Activated gamma-delta T cell treated with Interleukin-2 at 50 U/mL for 16 hours (primary cell): Measurements from ENCODE around the gene FARP1.

ENCODE experiments used
- DNase-seq: peaks from one replicate; pipeline ENCODE4 v3.0.0-alpha.2; 2020

Gene FARP1

DNA sequence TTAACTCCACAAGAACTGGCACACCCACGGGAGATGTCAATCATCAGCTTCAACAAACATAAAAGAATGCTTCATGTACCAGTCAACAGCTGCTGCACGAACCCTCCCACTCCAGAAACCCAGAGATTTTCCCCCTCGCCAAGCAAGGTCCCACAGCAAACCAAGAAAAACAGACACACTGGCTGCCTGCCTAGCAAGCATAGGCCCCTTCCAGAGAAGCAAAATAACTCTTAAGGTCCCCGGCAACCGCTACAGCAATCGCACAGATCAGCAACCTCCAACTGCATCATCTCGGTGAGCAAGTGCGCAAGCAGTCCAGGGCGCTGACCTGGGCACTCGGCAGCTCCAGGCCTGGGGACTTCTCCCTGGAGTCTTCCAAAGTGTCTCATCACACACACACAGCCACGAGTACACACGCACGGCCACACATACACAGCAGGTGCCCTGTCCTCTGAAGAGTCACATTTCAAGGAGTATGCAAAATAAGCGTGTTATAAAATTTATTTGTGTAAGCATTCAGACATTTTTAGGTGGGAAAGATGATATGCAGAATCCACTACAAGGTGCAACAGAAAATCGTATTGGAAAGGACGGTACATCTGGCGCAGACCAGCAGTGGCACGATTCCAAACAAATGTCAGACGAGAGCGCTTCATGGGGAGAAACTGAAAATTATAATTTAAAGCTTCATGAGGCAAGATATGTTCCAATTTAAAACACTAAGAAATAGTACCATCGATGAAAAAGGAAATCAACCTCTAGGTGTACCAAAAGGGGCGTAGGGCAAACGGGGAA is 309.0 kb downstream of the FARP1 start:
- DNase-seq: no peak

DNA sequence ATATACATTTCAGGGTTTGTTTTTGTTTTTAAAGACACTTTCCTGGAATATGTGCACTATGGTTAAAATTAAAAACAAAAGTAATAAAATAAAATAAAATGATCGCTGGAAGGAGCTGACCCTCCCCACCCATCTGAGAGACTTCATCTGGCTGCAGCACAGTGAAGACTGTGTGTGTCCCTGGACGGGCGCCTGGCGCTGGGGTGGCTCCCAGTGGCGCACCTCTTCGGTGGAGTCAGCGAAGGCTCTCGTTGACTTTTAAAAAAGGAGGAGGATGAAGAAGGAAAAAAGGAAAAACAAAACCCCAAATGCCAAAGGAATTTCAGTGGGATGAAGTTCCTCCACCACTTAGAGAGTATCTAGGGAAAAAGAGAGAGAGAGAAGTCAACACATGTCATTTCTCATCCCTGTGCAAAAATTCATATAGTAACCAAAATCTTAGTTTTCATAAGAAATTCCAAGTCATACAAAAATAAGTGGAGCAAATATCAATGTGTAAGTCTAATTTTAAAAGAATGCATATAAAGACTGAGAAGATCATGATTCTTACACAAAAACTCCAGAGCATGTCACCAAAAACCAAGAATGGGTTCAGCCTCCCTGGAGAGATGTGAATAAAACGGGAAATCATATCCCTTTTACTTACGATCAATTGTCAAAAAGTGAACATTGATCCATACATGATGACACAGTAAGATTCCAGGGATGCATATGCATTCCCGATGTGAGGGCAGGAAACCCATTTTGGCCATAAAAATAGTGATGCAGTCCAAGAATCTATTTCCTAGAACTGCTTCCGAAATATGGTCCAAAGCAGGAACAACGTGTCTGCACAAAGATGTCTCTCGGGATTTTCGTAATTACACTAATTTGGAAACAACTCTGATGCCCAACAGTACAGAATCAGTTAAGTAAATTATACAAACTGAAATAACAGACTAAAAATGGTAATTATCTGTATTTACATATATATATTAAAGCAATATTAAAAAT is 310.3 kb downstream of the FARP1 start:
- DNase-seq: no peak

DNA sequence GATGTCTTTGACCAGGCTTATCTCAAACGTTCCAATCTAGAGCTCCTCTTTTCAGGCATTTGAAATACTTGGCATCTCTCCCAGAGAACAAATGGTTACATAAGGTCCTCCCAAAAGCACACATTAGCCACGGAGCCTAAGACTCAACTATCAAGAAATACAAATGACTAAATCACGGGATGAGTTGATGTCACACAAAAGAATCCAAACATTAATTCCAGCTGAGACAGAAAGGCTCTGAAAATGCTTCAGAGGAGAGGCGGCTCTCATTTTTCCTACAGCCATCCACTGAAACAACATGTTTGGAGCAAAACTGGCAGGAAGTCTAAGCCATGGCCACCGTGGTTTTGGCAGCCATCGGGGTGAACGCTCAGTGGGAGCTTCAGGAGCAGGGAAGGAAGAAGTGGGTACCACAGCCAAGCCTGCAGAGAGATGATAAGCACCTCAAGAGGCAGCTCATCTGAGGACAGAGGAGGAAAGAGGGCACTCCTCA is 311.5 kb downstream of the FARP1 start:
- DNase-seq: no peak

DNA sequence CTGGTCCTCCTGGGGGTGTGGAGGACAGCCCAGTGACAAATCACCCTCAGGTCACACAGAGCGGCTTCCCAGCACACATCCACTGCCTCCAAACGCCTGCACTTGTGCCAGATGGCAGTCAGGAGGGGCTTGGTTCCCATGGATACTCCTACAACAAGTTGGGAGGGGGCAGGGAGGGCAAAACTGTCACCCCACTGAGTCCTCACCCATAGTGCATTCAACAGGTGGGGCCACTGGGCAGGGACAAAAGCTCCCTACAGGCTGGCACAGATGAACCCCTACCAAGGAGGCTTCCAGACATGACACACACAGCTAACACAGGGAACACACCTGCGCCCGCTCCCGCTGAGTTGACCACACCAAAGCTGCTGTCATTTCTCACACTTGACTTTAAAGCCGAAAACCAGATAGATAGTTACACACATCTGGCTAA is 313.5 kb downstream of the FARP1 start:
- DNase-seq: no peak

DNA sequence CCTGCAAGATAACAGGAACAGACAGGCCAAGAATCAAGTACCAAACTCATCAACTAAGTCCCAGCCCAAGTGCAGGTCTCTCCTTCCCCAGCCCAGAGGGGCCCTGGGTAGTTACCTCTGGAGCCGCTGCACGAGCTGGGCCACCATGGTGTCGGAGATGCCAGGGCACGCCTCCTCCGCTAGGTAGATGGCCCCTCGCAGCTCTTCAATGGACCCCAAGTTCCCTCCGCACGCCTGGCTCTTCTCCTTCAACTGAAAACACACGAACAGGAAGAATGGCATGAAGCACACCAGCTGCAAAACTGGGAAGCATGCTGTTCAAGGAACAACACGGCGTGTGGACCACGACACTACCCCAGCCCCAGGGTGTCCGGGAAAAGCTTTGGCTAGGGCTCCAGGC is 314.2 kb downstream of the FARP1 start:
- DNase-seq: no peak

DNA sequence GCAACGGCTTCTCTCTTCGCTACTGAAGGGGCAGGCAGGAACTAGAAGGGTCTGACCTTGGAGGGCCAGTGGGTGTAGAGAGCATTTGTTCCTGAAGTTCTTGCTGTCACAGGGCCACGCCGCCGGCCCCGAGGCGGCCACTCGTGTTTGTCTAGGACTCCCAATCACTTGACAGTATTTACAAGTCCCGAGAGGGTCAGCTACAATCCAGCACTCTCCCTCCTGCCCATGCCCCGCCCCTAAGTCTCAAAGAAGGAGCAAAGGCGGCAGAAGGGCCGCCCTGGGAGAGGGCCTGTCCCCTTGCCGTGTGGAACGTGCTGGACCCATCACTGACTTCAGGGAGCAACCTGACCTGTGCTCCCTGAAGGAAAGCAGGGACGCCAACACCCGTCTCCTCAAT is 315.5 kb downstream of the FARP1 start:
- no peak for DNase-seq

DNA sequence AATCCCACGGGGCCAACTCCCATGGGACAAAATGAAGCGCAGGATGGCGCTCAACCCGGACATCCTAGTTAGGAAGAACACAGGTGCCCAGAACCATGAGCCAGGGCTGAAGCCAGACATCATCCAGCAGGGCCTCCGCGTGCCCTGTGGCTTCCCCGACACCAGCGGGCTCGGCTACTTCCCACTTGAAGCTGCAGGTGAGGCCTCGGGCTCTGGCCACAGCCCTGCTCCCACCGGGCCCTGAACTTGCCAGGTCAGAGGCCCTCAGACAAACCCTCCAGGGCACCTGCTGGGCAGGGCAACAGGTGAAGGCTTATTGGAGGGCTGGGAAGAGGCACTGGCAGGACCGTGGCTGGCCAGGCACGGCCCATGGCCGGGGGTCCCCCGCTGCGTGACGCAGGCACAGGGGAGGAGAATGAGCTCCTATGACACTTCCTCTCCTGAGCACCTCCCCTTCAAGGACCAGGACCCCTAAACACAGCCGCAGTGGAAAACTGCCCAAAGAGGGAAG is 316.3 kb downstream of the FARP1 start:
- no peak for DNase-seq

DNA sequence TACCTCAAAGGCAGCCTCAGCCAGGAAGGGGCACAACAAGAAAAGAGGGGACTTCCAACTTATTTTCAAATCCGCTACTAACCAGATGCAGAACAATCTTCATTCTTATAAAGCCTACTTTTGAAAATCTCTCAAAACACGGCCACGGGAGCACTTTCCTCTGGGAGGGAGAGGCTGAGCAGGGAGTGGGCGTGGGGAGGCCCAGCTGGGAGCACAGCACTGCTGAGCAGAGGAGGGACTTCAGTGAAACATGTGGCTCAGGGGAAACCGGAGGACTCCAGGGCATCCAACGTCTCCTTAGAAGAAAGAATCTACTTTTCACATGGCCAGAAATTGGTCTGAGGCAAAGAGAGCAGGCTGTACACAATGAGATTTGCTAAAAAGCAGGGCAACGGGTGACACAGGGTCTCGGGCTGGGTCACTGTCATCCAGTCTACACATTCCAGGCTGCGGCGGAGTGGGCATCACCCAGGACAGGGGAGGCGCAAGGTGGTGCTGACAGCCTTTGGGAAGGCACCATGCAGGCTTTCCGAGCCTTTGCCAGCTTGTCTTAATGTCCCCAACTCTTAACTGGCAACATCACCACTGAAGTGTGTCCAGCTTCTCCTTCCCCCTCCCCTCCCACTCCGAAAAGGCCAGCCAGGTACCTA is 317.0 kb downstream of the FARP1 start:
- no peak for DNase-seq

DNA sequence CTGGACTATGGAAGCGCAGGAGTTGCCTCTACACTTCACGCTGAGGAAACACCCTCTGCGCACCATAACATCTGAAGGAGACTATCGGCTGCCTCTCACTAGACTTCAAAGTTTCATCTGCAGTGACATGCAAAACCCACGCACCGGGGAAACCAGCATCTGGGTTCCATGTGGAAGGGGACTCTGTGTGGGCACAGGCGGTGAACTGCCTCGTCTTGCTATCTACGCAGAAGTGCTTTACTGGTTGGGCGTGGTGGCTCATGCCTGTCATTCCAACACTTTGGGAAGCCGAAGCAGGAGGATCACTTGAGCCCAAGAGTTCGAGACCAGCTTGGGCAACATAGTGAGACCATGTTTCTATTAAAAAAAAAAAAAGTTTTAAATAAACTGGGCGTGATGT is 317.6 kb downstream of the FARP1 start:
- DNase-seq: no peak

DNA sequence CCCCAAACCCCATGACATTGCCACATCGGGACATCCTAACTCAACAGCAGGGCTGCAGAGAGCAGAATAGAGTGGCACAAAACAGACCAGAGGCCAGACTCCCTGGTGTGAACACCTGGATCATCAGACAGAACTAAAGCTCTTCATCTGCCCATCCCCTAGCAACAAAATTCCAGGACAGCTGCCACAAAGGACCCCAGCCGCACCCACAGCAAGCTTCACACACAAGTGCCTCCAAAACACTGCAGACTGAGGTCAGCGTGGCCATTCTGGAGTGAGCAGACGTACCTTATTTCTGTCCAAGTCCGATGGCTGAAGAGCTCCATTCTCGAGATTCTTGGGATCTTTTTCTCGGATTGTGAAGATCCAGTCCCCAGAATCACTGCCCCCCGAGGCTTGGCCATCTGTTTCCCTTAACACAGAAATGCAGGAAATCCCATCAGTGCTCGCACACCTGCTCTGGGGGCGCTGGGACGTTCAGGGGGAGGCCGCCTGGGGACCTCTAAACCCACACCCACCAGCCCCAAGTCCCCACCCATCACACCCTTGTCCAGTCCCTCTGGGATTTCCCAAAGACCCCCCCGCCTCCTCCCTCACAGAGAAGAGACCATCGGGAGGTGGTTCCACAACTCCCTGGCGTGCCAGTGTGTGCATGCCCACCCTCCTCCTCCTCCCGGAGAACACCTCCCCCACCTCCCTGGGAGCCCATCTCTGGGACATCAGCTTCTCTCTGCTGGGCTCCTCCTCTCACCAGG is 318.8 kb downstream of the FARP1 start:
- DNase-seq: no peak

DNA sequence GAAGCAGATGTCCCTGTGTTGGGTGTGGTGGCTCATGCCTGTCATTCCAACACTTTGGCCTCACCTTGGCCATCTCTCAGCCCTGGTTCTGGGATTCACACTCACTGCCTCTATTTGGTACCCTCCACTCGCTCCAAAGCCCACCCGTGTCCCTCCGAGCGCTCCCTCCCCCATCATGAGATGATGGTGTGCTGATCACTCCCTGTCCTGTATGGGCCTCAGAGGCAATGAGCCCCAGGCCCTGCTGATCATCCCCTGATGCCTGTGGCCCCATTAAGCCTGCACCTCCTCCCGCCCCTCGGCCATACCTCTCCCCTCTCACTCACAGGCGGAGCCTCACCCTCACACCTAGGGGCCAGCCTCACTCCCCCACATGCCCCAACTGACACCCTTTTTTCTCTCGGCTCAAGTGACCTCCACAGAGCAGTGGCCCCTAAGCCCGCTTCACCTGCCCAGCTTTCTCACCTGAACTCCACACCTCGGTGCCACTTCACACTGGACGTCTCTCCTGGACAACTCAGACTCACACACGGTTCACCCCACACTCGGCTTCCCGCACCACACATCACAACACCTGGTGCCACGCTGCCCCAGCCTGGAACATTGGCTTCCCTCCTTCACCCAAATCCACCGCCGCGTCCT is 319.5 kb downstream of the FARP1 start:
- no peak for DNase-seq

DNA sequence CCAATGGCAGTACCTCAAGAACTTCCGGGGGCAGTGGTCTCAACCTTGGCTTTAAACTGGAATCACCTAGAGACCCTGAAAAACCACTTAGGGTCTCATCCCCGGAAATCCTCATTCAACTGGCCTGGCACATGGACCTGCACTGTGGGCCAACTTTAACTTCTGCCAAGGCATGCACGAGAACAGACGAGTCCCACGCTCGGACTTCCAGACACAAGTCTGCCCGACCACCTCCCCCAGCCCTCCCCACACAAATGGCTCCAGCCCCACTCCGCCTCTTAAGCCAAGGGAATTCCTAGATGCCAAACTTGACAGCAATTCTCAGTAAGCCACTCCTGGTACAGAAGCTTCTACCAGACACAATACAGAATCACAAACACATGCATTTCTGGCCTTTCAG is 320.1 kb downstream of the FARP1 start:
- DNase-seq: no peak

DNA sequence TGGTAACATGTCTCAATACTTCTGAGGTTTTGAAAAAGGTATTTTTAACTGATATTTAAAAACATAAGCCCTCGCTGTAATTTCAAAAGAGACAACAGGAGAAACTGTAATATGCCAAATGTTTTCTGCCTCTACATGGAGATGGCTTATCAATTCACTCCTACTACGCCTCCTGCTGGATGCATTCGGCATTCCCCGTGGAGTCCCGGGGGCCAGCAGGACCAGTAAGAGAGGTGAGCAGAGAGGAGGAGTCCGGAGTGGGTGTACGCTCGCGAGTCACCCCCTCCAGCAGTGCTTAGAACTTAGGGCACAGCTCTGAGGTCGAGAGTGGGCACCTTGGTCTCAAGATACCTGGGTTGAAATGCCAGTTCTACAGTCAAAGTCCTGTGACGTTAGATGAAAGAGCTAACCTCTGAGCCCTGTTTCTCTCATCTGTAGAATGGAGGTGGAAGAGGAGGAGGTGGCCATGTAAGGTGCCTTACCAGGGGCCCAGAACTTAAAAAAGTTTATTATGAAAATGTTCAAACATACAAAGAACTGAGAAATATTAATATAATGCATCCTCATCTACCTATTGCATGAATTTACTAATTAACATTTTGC is 323.8 kb downstream of the FARP1 start:
- DNase-seq: no peak

DNA sequence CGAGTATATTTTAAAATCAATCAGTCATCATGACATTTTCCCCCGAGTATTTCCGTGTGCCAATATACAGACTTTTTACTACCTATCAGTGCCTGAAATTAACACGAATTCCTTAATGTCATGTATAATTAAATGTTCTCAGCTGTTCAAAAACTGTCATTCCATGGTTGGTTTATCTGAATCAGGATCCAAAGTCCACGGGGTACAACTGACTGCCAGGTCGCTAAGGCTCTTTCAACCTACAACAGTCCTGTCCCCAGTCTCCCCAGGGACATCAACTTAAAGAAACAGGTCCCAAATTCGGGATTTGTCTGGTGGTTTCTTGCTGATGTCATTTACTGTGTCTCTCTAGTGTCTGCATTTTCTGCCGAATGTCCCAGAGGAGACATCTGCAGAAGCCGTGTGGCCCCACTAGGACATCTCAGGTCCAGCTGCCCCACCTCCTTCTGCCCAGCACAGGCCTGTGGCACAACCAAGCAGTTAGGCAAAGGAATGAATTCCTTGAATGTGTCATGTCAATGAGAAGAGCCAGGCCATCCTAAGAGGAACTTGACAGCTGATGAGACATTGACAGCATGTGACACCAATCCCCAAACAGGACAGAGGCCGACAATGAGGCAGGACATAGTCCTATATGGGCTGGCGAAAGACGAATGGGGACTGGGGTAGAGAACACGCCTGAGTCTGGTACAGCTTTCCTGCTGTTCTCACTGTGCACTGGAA is 324.5 kb downstream of the FARP1 start:
- DNase-seq: no peak

DNA sequence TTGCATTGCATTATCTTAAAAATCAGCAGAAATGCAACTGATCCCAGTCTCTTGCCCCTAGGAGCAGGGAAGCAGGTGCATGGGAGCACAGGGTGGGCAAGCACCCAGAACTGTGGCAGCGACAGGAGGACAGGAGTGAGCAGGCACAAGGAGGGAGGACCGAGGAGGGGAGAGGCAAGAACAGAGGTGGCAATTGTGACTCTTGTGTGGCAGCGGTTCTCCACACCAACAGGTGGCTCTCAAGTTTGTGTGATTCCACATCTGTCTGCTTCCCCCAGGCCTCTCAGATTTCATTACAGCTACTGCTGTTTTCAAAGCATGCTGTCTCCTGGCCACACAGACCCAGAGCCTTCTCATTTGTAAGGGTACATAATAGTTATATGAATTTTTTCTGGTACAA is 325.5 kb downstream of the FARP1 start:
- DNase-seq: no peak

DNA sequence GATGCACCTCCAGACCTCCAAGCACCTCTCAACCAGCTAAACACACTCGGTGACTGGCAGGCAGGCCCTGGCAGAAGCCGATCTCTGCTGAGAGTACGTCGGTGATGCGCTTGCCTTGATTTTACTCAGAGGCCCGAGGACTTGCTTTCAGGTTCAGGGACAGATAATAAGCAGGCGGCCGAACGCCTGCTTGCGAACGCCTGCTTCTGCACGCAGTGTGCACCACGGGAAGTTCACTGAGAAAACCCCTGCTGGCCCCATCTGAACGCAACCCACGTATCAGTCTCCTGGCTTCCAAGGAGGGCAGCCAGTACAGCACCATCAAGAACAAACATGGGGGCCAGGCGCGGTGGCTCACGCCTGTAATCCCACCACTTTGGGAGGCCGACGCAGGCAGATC is 326.0 kb downstream of the FARP1 start:
- no peak for DNase-seq

DNA sequence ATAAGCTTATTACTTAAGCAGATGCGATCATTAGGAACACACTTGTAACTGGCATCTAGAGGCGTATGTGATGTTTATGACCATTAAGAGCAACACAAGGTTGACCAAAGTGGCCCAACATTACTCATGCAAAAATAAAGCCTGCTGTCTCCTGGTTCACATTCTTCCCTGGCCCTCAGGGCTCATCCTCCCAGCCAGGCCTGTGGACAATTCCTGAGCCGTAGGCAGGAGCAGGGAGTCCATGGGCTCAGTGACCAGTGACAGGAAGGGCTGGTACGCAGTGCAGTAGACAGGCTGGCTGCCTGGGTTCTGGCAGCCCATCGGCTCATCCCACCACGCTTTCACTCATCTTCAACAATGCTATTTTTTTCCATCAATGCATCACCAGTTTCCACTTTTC is 328.0 kb downstream of the FARP1 start:
- no peak for DNase-seq

DNA sequence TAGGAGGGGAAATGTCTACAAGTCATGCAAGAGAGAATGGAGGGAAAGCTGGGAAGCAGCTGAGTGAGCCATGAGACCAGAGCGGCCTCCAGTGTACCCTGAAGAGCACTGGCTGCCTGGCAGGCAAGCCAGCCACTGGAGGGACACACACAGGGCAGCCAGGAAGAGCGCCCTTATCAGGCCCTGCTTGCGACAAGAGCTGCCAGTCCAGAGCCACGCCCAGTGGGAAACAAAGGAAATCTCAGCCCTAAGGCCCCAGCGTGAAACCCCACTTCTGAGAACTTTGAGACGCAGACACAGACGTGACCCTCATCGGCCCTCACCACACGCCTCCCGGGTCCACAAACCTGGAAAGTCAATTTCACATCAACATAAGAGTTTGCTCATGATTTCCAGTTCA is 329.0 kb downstream of the FARP1 start:
- no peak for DNase-seq

DNA sequence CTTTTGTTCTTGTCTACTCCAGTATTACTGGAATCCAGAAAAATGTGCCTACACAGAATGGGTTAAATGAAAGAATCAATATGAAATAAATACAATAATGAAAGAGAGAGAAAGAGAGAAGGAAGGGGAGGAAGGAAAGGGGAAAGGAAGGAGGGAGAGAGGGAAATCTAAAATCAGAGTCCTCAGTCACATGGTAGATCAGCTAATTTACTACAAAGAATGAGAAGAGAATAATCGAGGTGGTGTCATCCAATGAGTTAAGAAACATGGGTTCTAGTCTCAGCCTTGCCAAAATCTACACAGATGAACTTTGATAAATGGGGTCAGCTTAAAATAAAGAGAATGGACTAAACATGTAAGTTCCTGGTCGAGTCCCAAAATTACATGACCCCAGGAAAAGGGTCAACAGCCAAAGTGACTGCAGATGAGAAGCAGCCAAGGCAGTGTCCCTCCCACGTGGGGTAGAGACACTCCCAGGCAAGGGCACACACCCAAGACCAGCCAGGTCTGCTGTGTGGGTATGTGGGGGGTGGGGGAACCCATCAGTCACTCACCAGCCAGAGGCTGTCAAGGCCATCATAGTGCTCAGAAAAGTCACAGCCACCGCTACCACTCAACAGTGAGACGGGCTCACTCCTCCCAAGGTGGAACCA is 330.4 kb downstream of the FARP1 start:
- DNase-seq: no peak

DNA sequence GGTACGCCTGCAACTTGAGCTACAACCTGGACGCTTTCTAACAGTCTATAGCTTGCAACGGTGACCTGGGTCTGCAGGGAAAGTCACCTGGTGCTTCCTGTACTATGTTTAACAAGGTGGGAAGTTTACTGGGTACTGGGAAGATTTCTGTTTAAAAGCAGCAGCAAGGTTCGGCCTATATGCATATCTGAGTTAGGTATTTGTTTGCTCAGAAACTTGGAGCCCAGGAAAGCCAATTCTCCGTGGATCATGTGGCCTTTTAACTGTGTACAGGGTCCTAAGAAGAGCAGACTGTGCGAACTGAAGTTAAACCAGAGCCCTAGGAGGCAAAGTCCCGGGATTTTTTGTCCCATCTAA is 330.9 kb downstream of the FARP1 start:
- no peak for DNase-seq
